ENCODE measurements around the gene FIBCD1. TPM values are rescaled to one million over a fixed set of nuclear protein-coding genes. Genes with fewer than 3 reads are reported as not detected.

FIBCD1 gene
- total RNA-seq, 4 donors from 2014 or later, result not detected

DNA sequence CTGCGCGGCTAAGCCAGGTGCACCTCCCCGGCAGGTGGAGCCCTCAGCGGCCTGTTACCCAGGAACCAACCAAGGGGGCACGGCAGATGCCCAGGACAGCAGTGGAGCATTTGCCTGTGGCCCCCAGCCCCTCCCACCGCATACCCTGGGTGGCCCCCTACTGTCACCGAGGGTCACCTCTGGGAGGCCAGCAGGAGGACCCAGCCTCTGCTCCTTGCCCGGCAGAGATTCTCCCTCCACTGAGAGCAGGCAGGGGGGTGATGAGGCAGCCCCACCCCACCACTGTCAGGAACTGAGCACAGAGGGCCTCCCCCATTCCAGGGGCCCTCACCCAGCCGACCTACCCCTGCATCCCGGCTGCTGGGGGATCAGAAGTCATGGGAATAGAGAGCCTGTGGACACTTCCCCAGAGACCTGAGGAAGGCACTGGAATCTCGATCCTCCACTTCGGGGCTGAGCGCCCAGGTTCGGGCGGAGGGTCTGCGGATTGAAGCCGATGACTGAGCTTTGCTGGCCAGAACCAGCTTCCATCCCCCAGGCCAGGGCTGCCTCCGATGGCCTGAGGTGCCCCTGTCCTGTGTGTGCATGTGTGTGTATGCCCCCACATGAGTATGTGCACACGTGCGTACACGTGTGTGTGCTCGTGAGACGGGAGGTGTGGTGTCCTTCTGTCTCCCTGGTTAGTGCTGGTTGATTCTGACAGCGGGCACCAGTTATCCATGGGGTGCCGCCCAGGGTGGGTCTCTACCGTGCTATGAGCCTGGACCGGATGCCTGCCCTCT lies 42.6 kb downstream of the FIBCD1 start, which contains the start of gene QRFP:
Gene QRFP, minus strand, starts transcription at position 580 of the 782 bp plus-strand sequence. CDS start 2,974 bp downstream, outside the sequence.
- Histone ChIP-seq H3K4me3 (no peak within 1 kb of the TSS), H3K9me3 (no peaks in the 10 kb centered on the region), H3K36me3 (peaks cover 0 to 20% (median 0%) of the 10 kb centered on the region in 3 donors), H3K27me3 (peaks cover 0 to 52% (median 0%) of the 10 kb centered on the region in 4 donors), H3K27ac (no peak within 1 kb of the TSS), H3K4me1 (peaks cover 23 to 54% (median 26%) of the 10 kb centered on the region in 3 donors)
- intact Hi-C loops (cut with DNase I), result no loop called here
- TF ChIP-seq POLR2A (IDR thresholded peaks at IDR 0.05), result no peak
- DNase-seq, result no peak
- WGBS, 2 donors, result 70 to 85% methylated on average over 2 to 4 of the region's 27 CpGs

DNA sequence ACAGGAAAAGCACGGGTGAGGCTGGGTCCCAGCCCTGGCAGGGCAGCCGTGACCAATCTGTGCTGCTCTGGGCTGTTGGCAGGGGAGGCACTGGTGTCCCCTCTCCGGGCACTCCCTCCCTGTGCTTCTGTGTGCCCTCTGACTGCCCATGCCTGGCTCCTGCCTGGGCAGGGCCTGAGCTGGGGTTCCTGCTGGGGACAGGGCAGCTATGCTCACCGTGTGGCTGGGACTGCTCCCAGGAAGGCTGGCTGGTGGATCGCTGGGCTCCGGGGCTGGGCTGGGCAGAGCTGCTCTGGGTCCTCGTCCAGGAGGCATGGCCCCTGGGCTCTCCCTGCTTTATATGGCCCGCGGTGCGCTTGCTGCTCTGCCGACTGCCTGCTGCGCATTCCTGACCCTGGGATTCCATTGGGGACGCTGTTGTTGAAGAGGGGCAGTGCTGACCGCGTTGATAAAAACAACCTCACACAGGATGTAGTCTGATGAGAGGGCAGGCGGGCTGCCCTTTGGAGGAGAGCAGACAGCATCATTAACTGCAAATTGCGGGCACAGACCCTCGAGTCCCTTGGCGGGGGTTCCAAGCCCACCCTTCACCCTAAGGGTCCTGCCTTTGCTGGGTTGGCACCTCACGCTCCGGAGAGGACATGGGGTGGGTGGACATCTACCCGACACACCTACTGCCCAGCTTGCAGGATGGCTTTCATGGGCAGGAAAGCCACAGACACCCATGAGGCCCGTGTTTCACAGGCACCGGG lies 43.4 kb downstream of the FIBCD1 start:
- intact Hi-C loops (cut with DNase I), result no loop called here
- Histone ChIP-seq H3K36me3 (peaks cover 0 to 28% (median 0%) of the 10 kb centered on the region in 3 donors), H3K27me3 (peaks cover 0 to 45% (median 0%) of the 10 kb centered on the region in 4 donors), H3K4me1 (peaks cover 26 to 60% (median 26%) of the 10 kb centered on the region in 3 donors), H3K4me3 (no peak overlapping the region), H3K27ac (no peak overlapping the region), H3K9me3 (no peaks in the 10 kb centered on the region)
- DNase-seq, result no peak
- TF ChIP-seq, protein P1, sequence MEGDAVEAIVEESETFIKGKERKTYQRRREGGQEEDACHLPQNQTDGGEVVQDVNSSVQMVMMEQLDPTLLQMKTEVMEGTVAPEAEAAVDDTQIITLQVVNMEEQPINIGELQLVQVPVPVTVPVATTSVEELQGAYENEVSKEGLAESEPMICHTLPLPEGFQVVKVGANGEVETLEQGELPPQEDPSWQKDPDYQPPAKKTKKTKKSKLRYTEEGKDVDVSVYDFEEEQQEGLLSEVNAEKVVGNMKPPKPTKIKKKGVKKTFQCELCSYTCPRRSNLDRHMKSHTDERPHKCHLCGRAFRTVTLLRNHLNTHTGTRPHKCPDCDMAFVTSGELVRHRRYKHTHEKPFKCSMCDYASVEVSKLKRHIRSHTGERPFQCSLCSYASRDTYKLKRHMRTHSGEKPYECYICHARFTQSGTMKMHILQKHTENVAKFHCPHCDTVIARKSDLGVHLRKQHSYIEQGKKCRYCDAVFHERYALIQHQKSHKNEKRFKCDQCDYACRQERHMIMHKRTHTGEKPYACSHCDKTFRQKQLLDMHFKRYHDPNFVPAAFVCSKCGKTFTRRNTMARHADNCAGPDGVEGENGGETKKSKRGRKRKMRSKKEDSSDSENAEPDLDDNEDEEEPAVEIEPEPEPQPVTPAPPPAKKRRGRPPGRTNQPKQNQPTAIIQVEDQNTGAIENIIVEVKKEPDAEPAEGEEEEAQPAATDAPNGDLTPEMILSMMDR (IDR thresholded peaks at IDR 0.05), result no peak
- no peak for TF ChIP-seq POLR2A (IDR thresholded peaks at IDR 0.05)
- WGBS, 2 donors, result 28 to 65% methylated on average over 2 to 4 of the region's 24 CpGs

- Histone ChIP-seq H3K27me3 (peaks cover 0 to 38% (median 0%) of the 10 kb centered on the region in 4 donors), H3K9me3 (no peaks in the 10 kb centered on the region), H3K4me3 (no peak overlapping the region), H3K27ac (no peak overlapping the region), H3K4me1 (peaks cover 26 to 60% (median 26%) of the 10 kb centered on the region in 3 donors), H3K36me3 (peaks cover 4 to 34% (median 4%) of the 10 kb centered on the region in 3 donors)
- 73 to 81% methylated on average over 3 to 5 of the region's 9 CpGs for WGBS, 2 donors
- TF ChIP-seq POLR2A (IDR thresholded peaks at IDR 0.05), result no peak
- TF ChIP-seq, protein P1 (IDR thresholded peaks at IDR 0.05), result no peak
- intact Hi-C loops (cut with DNase I), result no loop called here
- DNase-seq, result no peak
Observed at GRCh38 chr9:130895038-130895437, 44.0 kb downstream of the FIBCD1 start.

GRCh38 chr9:130894546-130894945 lies 44.5 kb downstream of the FIBCD1 start:
- no peak for TF ChIP-seq POLR2A (IDR thresholded peaks at IDR 0.05)
- TF ChIP-seq, protein P1 (IDR thresholded peaks at IDR 0.05), result no peak
- 30 to 100% methylated on average over 1 to 2 of the region's 7 CpGs for WGBS, 2 donors

DNA sequence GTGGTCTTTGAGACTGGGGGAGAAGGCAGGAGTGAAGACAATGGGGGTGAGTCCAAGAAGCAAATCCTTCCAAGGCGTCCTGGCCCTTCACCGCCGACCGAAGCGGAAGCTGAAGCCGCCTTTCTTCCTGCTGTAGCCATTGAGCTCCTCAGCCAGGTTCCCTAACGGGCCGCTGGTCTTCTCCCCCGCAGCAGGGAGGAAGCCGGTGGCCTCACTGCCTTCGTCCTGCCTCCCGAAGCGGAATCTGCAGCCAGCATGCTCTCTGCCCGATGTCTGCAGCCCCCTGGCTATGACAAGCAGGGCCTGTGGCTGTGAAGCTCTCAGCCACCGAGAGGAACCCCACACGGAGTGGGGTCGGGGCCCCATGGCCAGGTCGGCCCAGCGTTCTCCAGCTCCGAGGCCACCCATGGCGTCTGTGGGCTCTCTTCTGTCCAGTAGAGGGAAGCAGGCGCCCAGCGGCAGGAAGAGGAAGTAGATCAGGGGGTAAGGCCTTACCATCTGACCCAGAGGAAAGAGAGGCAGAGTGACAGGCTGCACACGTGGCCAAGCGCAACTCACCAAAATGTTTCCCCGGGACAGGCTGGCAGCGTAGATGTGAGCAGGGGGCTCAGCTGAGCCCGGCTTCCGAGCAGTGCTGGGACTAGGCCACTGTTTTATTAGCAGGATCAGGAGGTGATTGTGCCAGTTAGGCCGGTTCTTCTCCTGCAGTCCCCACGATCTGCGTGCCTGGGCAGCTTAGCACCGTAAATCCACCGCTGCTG lies 45.5 kb downstream of the FIBCD1 start:
- no peak for DNase-seq
- TF ChIP-seq, protein P1 (IDR thresholded peaks at IDR 0.05), result peak in 5 of 6 experiments; percentile 23 to 49 (median 45)
- TF ChIP-seq POLR2A (IDR thresholded peaks at IDR 0.05), result no peak
- H3K4me3 ChIP-seq, result peak overlapping the region in 2 of 4 donors; percentile 13 to 34
- intact Hi-C loops (cut with DNase I), result no loop called here
- peaks cover 26 to 59% (median 26%) of the 10 kb centered on the region in 3 donors for H3K4me1 ChIP-seq
- H3K27me3 ChIP-seq, result peaks cover 0 to 26% (median 0%) of the 10 kb centered on the region in 4 donors
- WGBS, 2 donors, result 57 to 74% methylated on average over 8 to 24 of the region's 34 CpGs
- H3K9me3 ChIP-seq, result no peaks in the 10 kb centered on the region
- peak overlapping the region; percentile 44 to 71 (median 54) for H3K27ac ChIP-seq
- H3K36me3 ChIP-seq, result peaks cover 7 to 49% (median 14%) of the 10 kb centered on the region in 3 donors

More at GRCh38 chr9:130894546-130894945, 44.5 kb downstream of the FIBCD1 start:
- DNase-seq, result no peak
- intact Hi-C loops (cut with DNase I), result no loop called here
- Histone ChIP-seq H3K4me1 (peaks cover 26 to 60% (median 26%) of the 10 kb centered on the region in 3 donors), H3K27me3 (peaks cover 0 to 34% (median 0%) of the 10 kb centered on the region in 4 donors), H3K36me3 (peaks cover 7 to 39% (median 7%) of the 10 kb centered on the region in 3 donors), H3K27ac (peak overlapping the region in 3 of 4 donors; percentile 44 to 71 (median 59)), H3K4me3 (no peak overlapping the region), H3K9me3 (no peaks in the 10 kb centered on the region)
